Sigmoid colon (tissue), 7 donors: Measurements from ENCODE around the gene SYTL2. TPM values are rescaled to one million over a fixed set of nuclear protein-coding genes. Genes with fewer than 3 reads are reported as not detected.

ENCODE experiments used
- DNase-seq: peaks from one replicate; pipeline ENCODE4 v3.0.0-alpha.2; 2019
- H3K27ac ChIP-seq, 4 donors: fragments of 200-600 bp; sonication (generic); one replicate each; pipeline ENCODE4 v1.5.1; 2016 to 2019; ENCODE audit warnings: mild to moderate bottlenecking in 1 of 4
- H3K27me3 ChIP-seq, 3 donors: fragments of 200-600 bp; sonication (generic); one replicate each; pipeline ENCODE4 v1.5.1; 2019; ENCODE audit warnings: mild to moderate bottlenecking in 1 of 3
- H3K36me3 ChIP-seq, 4 donors: fragments of 200-600 bp; sonication (generic); one replicate each; pipeline ENCODE4 v1.5.1; 2016 to 2019
- H3K4me1 ChIP-seq, 4 donors: fragments of 200-600 bp; sonication (generic); one replicate each; pipeline ENCODE4 v1.5.1; 2017 to 2019
- H3K4me3 ChIP-seq, 4 donors: fragments of 200-600 bp; sonication (generic); one replicate each; pipeline ENCODE4 v1.5.1; 2017 to 2019; ENCODE audit warnings: mild to moderate bottlenecking in 2 of 4, moderate library complexity in 1 of 4
- H3K9me3 ChIP-seq, 4 donors: fragments of 200-600 bp in 3 of 4; sonication (generic) in 3 of 4; one replicate each; pipeline versions ENCODE4 v1.5.1 to v1.6.1; 2013 to 2019
- CTCF ChIP-seq, 4 experiments: fragments of 450-650 bp in 3 of 4; fragments of 200-600 bp in 1 of 4; IDR thresholded peaks; one replicate each; pipeline ENCODE4 v1.5.1; 2016 to 2019; ENCODE audit warnings: antibody characterized with exemption in 4 of 4, mild to moderate bottlenecking in 3 of 4, moderate library complexity in 2 of 4
- EP300 ChIP-seq, 4 donors: sonication (generic); formaldehyde crosslinking; IDR thresholded peaks; one replicate each; pipeline ENCODE4 v1.6.1; 2017; ENCODE audit warnings: antibody characterized with exemption in 4 of 4
- POLR2A ChIP-seq, 2 donors: fragments of 450-650 bp; IDR thresholded peaks; one replicate each; pipeline ENCODE4 v1.6.1; 2016; ENCODE audit warnings: antibody characterized with exemption in 2 of 2, mild to moderate bottlenecking in 2 of 2, moderate library complexity in 2 of 2
- POLR2AphosphoS5 ChIP-seq, 4 donors: sonication (generic); formaldehyde crosslinking; IDR thresholded peaks; one replicate each; pipeline ENCODE4 v1.6.1; 2017; ENCODE audit warnings: antibody characterized with exemption in 4 of 4
- WGBS, 2 donors: extraction: QIAGEN DNeasy Blood & Tissue Kit; methylation state at CpG; one replicate each; pipeline ENCODE4 v1.1.7; 2013; 5-methylcytosine and 5-hydroxymethylcytosine counted together
- intact Hi-C: fragments of 100-400 bp; cut with DNase I; formaldehyde crosslinking; loops from one replicate; pipeline ENCODE4 v1.15.1; 2023
- polyA plus RNA-seq, 3 donors: library from polyadenylated mRNA; stranded (reverse); fragments of 200-250 nt; gene quantifications; one replicate each; pipeline ENCODE4 v1.2.3, GENCODE V29; 2013
- total RNA-seq, 4 donors: library from RNA; depleted of rRNA; stranded (reverse); fragments of >200 nt; gene quantifications; one replicate each; pipeline ENCODE4 v1.1.0, GENCODE V29; 2016
- donor health status: healthy with polysubstance abuse.
- donor health status: Bipolar disorder and iron deficiency.
- donor health status: healthy.

Gene SYTL2
- total and polyA plus RNA-seq, 7 donors, result 9.0 to 104 (median 30.2) TPM

DNA sequence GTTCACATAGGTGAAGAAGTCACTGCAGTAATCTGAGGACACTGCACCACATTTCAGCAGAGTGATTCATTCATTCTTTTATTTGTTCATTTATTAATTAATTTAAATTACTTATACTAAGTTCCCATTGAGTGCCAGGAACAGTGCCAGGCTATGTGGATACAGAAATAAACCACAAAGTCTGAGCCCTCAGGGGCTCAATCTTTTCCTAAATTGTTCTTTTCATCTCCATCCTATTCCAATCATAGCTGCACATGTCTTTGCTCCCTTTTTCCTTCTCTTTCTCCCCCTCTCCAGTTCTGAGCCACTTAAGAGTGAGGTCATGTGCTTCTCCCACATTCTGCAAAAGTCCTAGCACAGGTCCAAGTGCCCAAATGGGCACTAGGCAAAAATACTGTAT lies 4.9 kb downstream of the SYTL2 start:
- DNase-seq, result no peak
- no peak for TF ChIP-seq POLR2A (IDR thresholded peaks at IDR 0.05)
- no peak for TF ChIP-seq CTCF (IDR thresholded peaks at IDR 0.05)
- TF ChIP-seq POLR2AphosphoS5 (IDR thresholded peaks at IDR 0.05), result no peak
- TF ChIP-seq EP300 (IDR thresholded peaks at IDR 0.05), result no peak
- intact Hi-C loops, result no loop called here
- Histone ChIP-seq H3K36me3 (no peaks in the 10 kb centered on the region), H3K4me1 (peaks cover 0 to 9% (median 7%) of the 10 kb centered on the region in 4 donors), H3K4me3 (no peak overlapping the region), H3K27ac (no peak overlapping the region), H3K9me3 (no peaks in the 10 kb centered on the region), H3K27me3 (no peaks in the 10 kb centered on the region)

DNA sequence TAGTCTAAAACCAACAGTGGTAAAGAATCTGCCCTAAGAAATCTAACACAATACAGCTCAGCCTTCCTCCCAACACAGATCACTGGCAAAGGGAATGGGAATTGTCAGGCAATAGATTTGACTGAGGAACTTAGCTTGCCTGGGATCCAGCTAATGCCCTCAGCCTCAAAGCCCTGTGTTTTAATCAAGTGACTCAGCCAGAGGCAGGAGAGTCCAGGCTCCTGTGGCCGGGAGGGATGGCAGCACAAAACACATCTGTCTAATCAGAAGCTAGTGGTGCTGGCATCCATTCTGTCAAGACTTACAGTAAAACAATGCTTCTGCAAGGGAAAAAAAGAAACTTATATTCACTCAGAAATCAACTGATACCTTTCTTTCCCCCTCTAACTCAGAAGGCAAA lies 5.6 kb downstream of the SYTL2 start:
- TF ChIP-seq CTCF (IDR thresholded peaks at IDR 0.05) (no peak), EP300 (IDR thresholded peaks at IDR 0.05) (no peak), POLR2A (IDR thresholded peaks at IDR 0.05) (no peak), POLR2AphosphoS5 (IDR thresholded peaks at IDR 0.05) (no peak)
- WGBS, 2 donors, result 75 to 78% methylated on average over 1 of the region's 1 CpG
- intact Hi-C loops, result no loop called here
- DNase-seq, result no peak
- peaks cover 0 to 4% (median 3%) of the 10 kb centered on the region in 4 donors for H3K4me1 ChIP-seq
- no peak overlapping the region for H3K27ac ChIP-seq
- H3K4me3 ChIP-seq, result no peak overlapping the region
- no peaks in the 10 kb centered on the region for H3K9me3 ChIP-seq
- no peaks in the 10 kb centered on the region for H3K36me3 ChIP-seq
- no peaks in the 10 kb centered on the region for H3K27me3 ChIP-seq

- Histone ChIP-seq H3K9me3 (no peaks in the 10 kb centered on the region), H3K4me1 (no peaks in the 10 kb centered on the region), H3K4me3 (no peak overlapping the region), H3K36me3 (no peaks in the 10 kb centered on the region), H3K27ac (no peak overlapping the region), H3K27me3 (no peaks in the 10 kb centered on the region)
- WGBS, 2 donors, result 98 to 99% methylated on average over 2 of the region's 2 CpGs
- TF ChIP-seq POLR2AphosphoS5 (IDR thresholded peaks at IDR 0.05) (no peak), EP300 (IDR thresholded peaks at IDR 0.05) (no peak), POLR2A (IDR thresholded peaks at IDR 0.05) (no peak), CTCF (IDR thresholded peaks at IDR 0.05) (no peak)
- DNase-seq, result no peak
- intact Hi-C loops, result no loop called here
Measured at GRCh38 chr11:85803920-85804319, 7.0 kb downstream of the SYTL2 start.

- Histone ChIP-seq H3K36me3 (no peaks in the 10 kb centered on the region), H3K4me3 (no peak overlapping the region), H3K27ac (no peak overlapping the region), H3K27me3 (no peaks in the 10 kb centered on the region), H3K9me3 (no peaks in the 10 kb centered on the region), H3K4me1 (no peaks in the 10 kb centered on the region)
- 73 to 90% methylated on average over 1 of the region's 1 CpG for WGBS, 2 donors
- intact Hi-C loops, result no loop called here
- DNase-seq, result no peak
- TF ChIP-seq EP300 (IDR thresholded peaks at IDR 0.05), result no peak
- TF ChIP-seq CTCF (IDR thresholded peaks at IDR 0.05), result no peak
- TF ChIP-seq POLR2AphosphoS5 (IDR thresholded peaks at IDR 0.05), result no peak
- no peak for TF ChIP-seq POLR2A (IDR thresholded peaks at IDR 0.05)
Measured at GRCh38 chr11:85803303-85803702, 7.6 kb downstream of the SYTL2 start.

DNA sequence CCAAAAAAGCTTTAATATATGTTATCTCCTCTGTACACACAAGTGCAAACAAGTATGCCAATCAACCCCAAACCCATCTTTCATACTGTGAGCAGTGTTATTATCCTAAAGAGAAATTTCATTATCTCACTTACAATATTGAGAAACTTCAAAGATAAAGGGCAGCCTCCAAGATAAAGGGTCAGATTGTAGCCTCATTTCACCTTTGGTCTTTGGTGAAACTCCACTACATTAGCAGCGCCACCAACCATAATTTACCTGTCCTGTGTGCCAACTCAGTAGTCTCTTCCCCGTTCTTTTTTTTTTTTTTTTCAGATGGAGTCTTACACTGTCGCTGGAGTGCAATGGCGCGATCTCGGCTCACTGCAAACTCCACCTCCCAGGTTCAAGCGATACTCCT lies 9.4 kb downstream of the SYTL2 start:
- no peaks in the 10 kb centered on the region for H3K36me3 ChIP-seq
- H3K4me1 ChIP-seq, result no peaks in the 10 kb centered on the region
- TF ChIP-seq EP300 (IDR thresholded peaks at IDR 0.05) (no peak), POLR2AphosphoS5 (IDR thresholded peaks at IDR 0.05) (no peak), POLR2A (IDR thresholded peaks at IDR 0.05) (no peak), CTCF (IDR thresholded peaks at IDR 0.05) (no peak)
- H3K27ac ChIP-seq, result no peak overlapping the region
- no peaks in the 10 kb centered on the region for H3K9me3 ChIP-seq
- H3K27me3 ChIP-seq, result no peaks in the 10 kb centered on the region
- intact Hi-C loops, result no loop called here
- DNase-seq, result no peak
- WGBS, 2 donors, result 96 to 97% methylated on average over 7 of the region's 7 CpGs
- H3K4me3 ChIP-seq, result no peak overlapping the region
